Neural cell (in vitro differentiated cells): Measurements from ENCODE around the gene PKHD1.

ENCODE experiments used
- EP300 ChIP-seq: fragments of 450-650 bp; conservative IDR thresholded peaks from 2 replicates; pipeline ENCODE4 v1.6.1; 2014; ENCODE audit warnings: antibody characterized with exemption, mild to moderate bottlenecking, moderate library complexity; ENCODE audit not compliant: poor library complexity, severe bottlenecking
- EZH2 ChIP-seq: fragments of 200-600, 300-800 bp; shearing (Covaris generic), sonication (generic); IDR thresholded peaks from 2 replicates; pipeline ENCODE4 v1.6.1; 2014; ENCODE audit warnings: antibody characterized with exemption, low read length, borderline replicate concordance, mild to moderate bottlenecking; ENCODE audit not compliant: insufficient read depth, poor library complexity, severe bottlenecking
- MXI1 ChIP-seq: fragments of 450-650 bp; conservative IDR thresholded peaks from 2 replicates; pipeline ENCODE4 v1.6.1; 2014; ENCODE audit warnings: antibody characterized with exemption, mild to moderate bottlenecking; ENCODE audit not compliant: poor library complexity, severe bottlenecking
- POLR2AphosphoS5 ChIP-seq: IDR thresholded peaks from 2 replicates; pipeline ENCODE4 v1.6.1; 2012
- RAD21 ChIP-seq: fragments of 450-650 bp; conservative IDR thresholded peaks from 2 replicates; pipeline ENCODE4 v1.6.1; 2014; ENCODE audit warnings: antibody characterized with exemption, mild to moderate bottlenecking, moderate library complexity
- SMC3 ChIP-seq: fragments of 450-650 bp; conservative IDR thresholded peaks from 2 replicates; pipeline ENCODE4 v1.6.1; 2014; ENCODE audit warnings: antibody characterized with exemption, mild to moderate bottlenecking, moderate library complexity; ENCODE audit not compliant: poor library complexity
- TAF1 ChIP-seq: IDR thresholded peaks from 2 replicates; pipeline ENCODE4 v1.6.1; 2012; ENCODE audit warnings: low read depth
- TF ChIP-seq, protein P1 (sequence below): fragments of 450-650 bp; IDR thresholded peaks from 2 replicates; pipeline ENCODE4 v1.5.1; 2014; ENCODE audit warnings: antibody characterized with exemption, mild to moderate bottlenecking, moderate library complexity; ENCODE audit not compliant: poor library complexity, severe bottlenecking
- TF ChIP-seq, protein P2 (sequence below): IDR thresholded peaks from 2 replicates; pipeline ENCODE4 v1.6.1; 2012; ENCODE audit warnings: borderline replicate concordance

DNA sequence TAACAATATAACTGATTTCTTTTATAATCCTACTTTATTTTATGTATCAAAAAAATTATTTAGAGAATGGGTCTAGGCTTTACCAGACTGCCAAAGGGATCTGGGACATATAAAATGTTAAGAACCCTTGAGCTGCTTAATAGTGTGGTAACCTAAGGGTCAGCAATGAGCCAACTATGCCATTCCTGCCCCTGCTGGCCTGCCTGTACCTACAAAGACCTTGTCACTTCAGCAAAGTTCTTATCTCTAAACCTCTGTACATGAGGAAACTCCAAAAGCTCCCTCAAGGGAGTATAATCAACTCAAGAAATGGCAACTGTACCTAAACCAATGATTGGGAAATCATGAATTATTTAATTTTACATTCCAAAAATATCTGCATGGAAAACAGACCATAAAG is 266.9 kb downstream of the PKHD1 start:
- TF ChIP-seq EZH2 = no peak
- TF ChIP-seq RAD21 = no peak
- TF ChIP-seq, protein P1, sequence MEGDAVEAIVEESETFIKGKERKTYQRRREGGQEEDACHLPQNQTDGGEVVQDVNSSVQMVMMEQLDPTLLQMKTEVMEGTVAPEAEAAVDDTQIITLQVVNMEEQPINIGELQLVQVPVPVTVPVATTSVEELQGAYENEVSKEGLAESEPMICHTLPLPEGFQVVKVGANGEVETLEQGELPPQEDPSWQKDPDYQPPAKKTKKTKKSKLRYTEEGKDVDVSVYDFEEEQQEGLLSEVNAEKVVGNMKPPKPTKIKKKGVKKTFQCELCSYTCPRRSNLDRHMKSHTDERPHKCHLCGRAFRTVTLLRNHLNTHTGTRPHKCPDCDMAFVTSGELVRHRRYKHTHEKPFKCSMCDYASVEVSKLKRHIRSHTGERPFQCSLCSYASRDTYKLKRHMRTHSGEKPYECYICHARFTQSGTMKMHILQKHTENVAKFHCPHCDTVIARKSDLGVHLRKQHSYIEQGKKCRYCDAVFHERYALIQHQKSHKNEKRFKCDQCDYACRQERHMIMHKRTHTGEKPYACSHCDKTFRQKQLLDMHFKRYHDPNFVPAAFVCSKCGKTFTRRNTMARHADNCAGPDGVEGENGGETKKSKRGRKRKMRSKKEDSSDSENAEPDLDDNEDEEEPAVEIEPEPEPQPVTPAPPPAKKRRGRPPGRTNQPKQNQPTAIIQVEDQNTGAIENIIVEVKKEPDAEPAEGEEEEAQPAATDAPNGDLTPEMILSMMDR = no peak
- TF ChIP-seq SMC3 = no peak
- no peak for TF ChIP-seq POLR2AphosphoS5
- no peak for TF ChIP-seq TAF1
- TF ChIP-seq, protein P2, sequence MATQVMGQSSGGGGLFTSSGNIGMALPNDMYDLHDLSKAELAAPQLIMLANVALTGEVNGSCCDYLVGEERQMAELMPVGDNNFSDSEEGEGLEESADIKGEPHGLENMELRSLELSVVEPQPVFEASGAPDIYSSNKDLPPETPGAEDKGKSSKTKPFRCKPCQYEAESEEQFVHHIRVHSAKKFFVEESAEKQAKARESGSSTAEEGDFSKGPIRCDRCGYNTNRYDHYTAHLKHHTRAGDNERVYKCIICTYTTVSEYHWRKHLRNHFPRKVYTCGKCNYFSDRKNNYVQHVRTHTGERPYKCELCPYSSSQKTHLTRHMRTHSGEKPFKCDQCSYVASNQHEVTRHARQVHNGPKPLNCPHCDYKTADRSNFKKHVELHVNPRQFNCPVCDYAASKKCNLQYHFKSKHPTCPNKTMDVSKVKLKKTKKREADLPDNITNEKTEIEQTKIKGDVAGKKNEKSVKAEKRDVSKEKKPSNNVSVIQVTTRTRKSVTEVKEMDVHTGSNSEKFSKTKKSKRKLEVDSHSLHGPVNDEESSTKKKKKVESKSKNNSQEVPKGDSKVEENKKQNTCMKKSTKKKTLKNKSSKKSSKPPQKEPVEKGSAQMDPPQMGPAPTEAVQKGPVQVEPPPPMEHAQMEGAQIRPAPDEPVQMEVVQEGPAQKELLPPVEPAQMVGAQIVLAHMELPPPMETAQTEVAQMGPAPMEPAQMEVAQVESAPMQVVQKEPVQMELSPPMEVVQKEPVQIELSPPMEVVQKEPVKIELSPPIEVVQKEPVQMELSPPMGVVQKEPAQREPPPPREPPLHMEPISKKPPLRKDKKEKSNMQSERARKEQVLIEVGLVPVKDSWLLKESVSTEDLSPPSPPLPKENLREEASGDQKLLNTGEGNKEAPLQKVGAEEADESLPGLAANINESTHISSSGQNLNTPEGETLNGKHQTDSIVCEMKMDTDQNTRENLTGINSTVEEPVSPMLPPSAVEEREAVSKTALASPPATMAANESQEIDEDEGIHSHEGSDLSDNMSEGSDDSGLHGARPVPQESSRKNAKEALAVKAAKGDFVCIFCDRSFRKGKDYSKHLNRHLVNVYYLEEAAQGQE = no peak
- TF ChIP-seq EP300 = no peak
- no peak for TF ChIP-seq MXI1
